Neural progenitor cell (in vitro differentiated cells): ENCODE data around the gene PRKAR2A. TPM values are rescaled to one million over a fixed set of nuclear protein-coding genes. Genes with fewer than 3 reads are reported as not detected.
A peak's percentile ranks its signal among the peaks of the same experiment; 100 is the strongest.
"Not testable (repeated sequence)": the region's sequence is repeated elsewhere in the genome, so short reads cannot be mapped to it uniquely, and the experiment has no call there.

ENCODE experiments used
- DNase-seq: peaks from one replicate; pipeline ENCODE4 v3.0.0-alpha.2; 2016; ENCODE audit warnings: low spot score
- H2AFZ ChIP-seq: fragments of 200-600 bp; sonication (generic); replicated peaks from 2 replicates; pipeline ENCODE4 v1.6.1; 2016; ENCODE audit warnings: antibody characterized with exemption
- H3F3A ChIP-seq: fragments of 200-600 bp; sonication (generic); 2 replicates; pipeline ENCODE4 v1.6.1; 2016; ENCODE audit warnings: antibody characterized with exemption, low read depth
- H3K27ac ChIP-seq: fragments of 200-600 bp; sonication (generic); 2 replicates; pipeline ENCODE4 v1.5.1; 2016; ENCODE audit warnings: mild to moderate bottlenecking
- H3K27me3 ChIP-seq: fragments of 200-600 bp; sonication (generic); 2 replicates; pipeline ENCODE4 v1.6.1; 2016; ENCODE audit warnings: mild to moderate bottlenecking, moderate library complexity
- H3K36me3 ChIP-seq: fragments of 200-600 bp; sonication (generic); 2 replicates; pipeline ENCODE4 v1.5.1; 2016
- H3K4me1 ChIP-seq: fragments of 200-600 bp; sonication (generic); 2 replicates; pipeline ENCODE4 v1.6.1; 2016; ENCODE audit warnings: mixed run types
- H3K4me2 ChIP-seq: fragments of 200-600 bp; sonication (generic); 2 replicates; pipeline ENCODE4 v1.6.1; 2016
- H3K4me3 ChIP-seq: fragments of 200-600 bp; sonication (generic); 2 replicates; pipeline ENCODE4 v1.5.1; 2016
- H3K79me2 ChIP-seq: fragments of 200-600 bp; sonication (generic); 2 replicates; pipeline ENCODE4 v1.6.1; 2016; ENCODE audit warnings: low read depth
- H3K9ac ChIP-seq: fragments of 200-600 bp; sonication (generic); 2 replicates; pipeline ENCODE4 v1.6.1; 2016
- H3K9me3 ChIP-seq: fragments of 200-600 bp; sonication (generic); 2 replicates; pipeline ENCODE4 v1.5.1; 2016; ENCODE audit warnings: low read depth
- H4K20me1 ChIP-seq: fragments of 200-600 bp; sonication (generic); 2 replicates; pipeline ENCODE4 v1.6.1; 2016; ENCODE audit warnings: low read depth
- H3K27ac Mint-ChIP-seq: 3 replicates; pipeline ENCODE4 v1.8.0; 2021; ENCODE audit warnings: mixed read lengths
- H3K27me3 Mint-ChIP-seq: 2 replicates; pipeline ENCODE4 v1.8.0; 2022; ENCODE audit warnings: low read depth, mild to moderate bottlenecking, inconsistent platforms, moderate library complexity, mixed read lengths; ENCODE audit not compliant: insufficient read depth
- H3K36me3 Mint-ChIP-seq: 3 replicates; pipeline ENCODE4 v1.8.0; 2021; ENCODE audit warnings: mixed read lengths
- H3K4me1 Mint-ChIP-seq: 3 replicates; pipeline ENCODE4 v1.8.0; 2021; ENCODE audit warnings: mixed read lengths
- H3K4me3 Mint-ChIP-seq: 3 replicates; pipeline ENCODE4 v1.8.0; 2021; ENCODE audit warnings: mild to moderate bottlenecking, moderate library complexity, mixed read lengths
- H3K9me3 Mint-ChIP-seq: 3 replicates; pipeline ENCODE4 v1.8.0; 2020; ENCODE audit warnings: mixed read lengths
- CTCF ChIP-seq: fragments of 200-600 bp; sonication (generic); IDR thresholded peaks from 2 replicates; pipeline ENCODE4 v1.5.1; 2017; ENCODE audit warnings: antibody characterized with exemption, mild to moderate bottlenecking
- EZH2 ChIP-seq: fragments of 200-600 bp; sonication (generic); IDR thresholded peaks from 2 replicates; pipeline ENCODE4 v1.6.1; 2017; ENCODE audit warnings: antibody characterized with exemption, mild to moderate bottlenecking, moderate library complexity
- EZH2phosphoT487 ChIP-seq: fragments of 200-600 bp; sonication (generic); IDR thresholded peaks from 2 replicates; pipeline ENCODE4 v1.6.1; 2017; ENCODE audit warnings: antibody characterized with exemption
- total RNA-seq: library from RNA; depleted of rRNA; stranded (reverse); fragments of >200 nt; gene quantifications from 2 replicates; pipeline ENCODE4 v1.2.3, GENCODE V29; 2015; ENCODE audit warnings: low replicate concordance

Gene PRKAR2A
- total RNA-seq, 1 donor from 2014 or later = 25.0 TPM

GRCh38 chr3:48738926-48739616 lies 108.6 kb downstream of the PRKAR2A start:
- no peak for TF ChIP-seq CTCF
- TF ChIP-seq EZH2 = no peak
- TF ChIP-seq EZH2phosphoT487 = no peak
- no peak overlapping the region for H3K27ac Mint-ChIP-seq

GRCh38 chr3:48738144-48738536 lies 109.5 kb downstream of the PRKAR2A start:
- Histone ChIP-seq H3K27me3 (no peaks in the 10 kb centered on the region), H3K4me2 (no peak overlapping the region), H3K79me2 (no peaks in the 10 kb centered on the region), H3K4me3 (no peak overlapping the region), H3K36me3 (no peaks in the 10 kb centered on the region), H3F3A (no peaks in the 10 kb centered on the region), H3K9ac (no peak overlapping the region), H3K4me1 (peaks cover 3% of the 10 kb centered on the region), H3K9me3 (no peaks in the 10 kb centered on the region), H2AFZ (no peak overlapping the region), H3K27ac (no peak overlapping the region), H4K20me1 (no peaks in the 10 kb centered on the region)
- Mint-ChIP-seq H3K27me3 (peaks cover 7% of the 10 kb centered on the region), H3K9me3 (peaks cover 5% of the 10 kb centered on the region), H3K4me3 (no peak overlapping the region), H3K4me1 (peaks cover 14% of the 10 kb centered on the region), H3K27ac (no peak overlapping the region), H3K36me3 (peaks cover 2% of the 10 kb centered on the region)
- DNase-seq = no peak
- TF ChIP-seq EZH2phosphoT487 = no peak
- TF ChIP-seq EZH2 = no peak
- TF ChIP-seq CTCF = no peak

More at GRCh38 chr3:48738926-48739616, 108.6 kb downstream of the PRKAR2A start:
- H3K9ac ChIP-seq = no peak overlapping the region
- H3K9me3 ChIP-seq = no peaks in the 10 kb centered on the region
- no peak for DNase-seq
- no peaks in the 10 kb centered on the region for H4K20me1 ChIP-seq
- peaks cover 7% of the 10 kb centered on the region for H3K27me3 Mint-ChIP-seq
- H3K27me3 ChIP-seq = no peaks in the 10 kb centered on the region
- H3K4me3 Mint-ChIP-seq = no peak overlapping the region
- H2AFZ ChIP-seq = no peak overlapping the region
- peaks cover 3% of the 10 kb centered on the region for H3K9me3 Mint-ChIP-seq
- no peak overlapping the region for H3K4me3 ChIP-seq
- H3K4me1 Mint-ChIP-seq = peaks cover 14% of the 10 kb centered on the region
- no peaks in the 10 kb centered on the region for H3K36me3 ChIP-seq
- no peaks in the 10 kb centered on the region for H3F3A ChIP-seq
- no peaks in the 10 kb centered on the region for H3K79me2 ChIP-seq
- H3K4me2 ChIP-seq = no peak overlapping the region
- peaks cover 3% of the 10 kb centered on the region for H3K4me1 ChIP-seq
- no peak overlapping the region for H3K27ac ChIP-seq
- peaks cover 2% of the 10 kb centered on the region for H3K36me3 Mint-ChIP-seq

DNA sequence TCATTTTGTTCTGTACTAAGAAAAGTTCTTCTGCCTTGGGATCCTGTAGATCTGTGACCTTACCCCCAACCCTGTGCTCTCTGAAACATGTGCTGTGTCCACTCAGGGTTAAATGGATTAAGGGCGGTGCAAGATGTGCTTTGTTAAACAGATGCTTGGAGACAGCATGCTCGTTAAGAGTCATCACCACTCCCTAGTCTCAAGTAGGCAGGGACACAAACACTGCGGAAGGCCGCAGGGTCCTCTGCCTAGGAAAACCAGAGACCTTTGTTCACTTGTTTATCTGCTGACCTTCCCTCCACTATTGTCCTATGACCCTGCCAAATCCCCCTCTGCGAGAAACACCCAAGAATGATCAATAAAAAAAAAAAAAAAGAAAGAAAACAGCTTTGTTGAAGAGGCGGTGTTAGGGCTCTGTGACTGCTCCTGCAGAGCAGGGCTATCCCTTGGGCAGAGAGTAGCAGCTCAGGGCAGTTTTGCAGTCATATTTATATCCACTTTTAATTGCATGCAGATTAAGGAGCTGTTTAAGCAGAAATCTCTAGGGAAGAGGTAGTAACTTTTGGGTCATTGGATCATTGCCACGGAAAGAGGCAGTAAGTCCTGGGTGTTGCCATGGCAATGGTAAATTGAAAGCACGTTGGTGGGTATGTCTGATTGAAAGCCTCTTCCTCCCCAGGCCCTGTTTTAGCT lies 112.5 kb downstream of the PRKAR2A start:
- H3K9ac ChIP-seq, H3K27me3 ChIP-seq, H3K4me3 ChIP-seq, H3K79me2 ChIP-seq, DNase-seq, H3K27ac ChIP-seq, H3K4me1 ChIP-seq, H3F3A ChIP-seq, H4K20me1 ChIP-seq, H3K9me3 ChIP-seq, H2AFZ ChIP-seq, H3K36me3 Mint-ChIP-seq, H3K27me3 Mint-ChIP-seq, H3K36me3 ChIP-seq, H3K4me2 ChIP-seq: not testable (repeated sequence)
- H3K27ac Mint-ChIP-seq = peak overlapping the region; percentile 90
- H3K9me3 Mint-ChIP-seq = peaks cover 10% of the 10 kb centered on the region
- H3K4me1 Mint-ChIP-seq = peaks cover 14% of the 10 kb centered on the region
- peak overlapping the region; percentile 76 for H3K4me3 Mint-ChIP-seq

DNA sequence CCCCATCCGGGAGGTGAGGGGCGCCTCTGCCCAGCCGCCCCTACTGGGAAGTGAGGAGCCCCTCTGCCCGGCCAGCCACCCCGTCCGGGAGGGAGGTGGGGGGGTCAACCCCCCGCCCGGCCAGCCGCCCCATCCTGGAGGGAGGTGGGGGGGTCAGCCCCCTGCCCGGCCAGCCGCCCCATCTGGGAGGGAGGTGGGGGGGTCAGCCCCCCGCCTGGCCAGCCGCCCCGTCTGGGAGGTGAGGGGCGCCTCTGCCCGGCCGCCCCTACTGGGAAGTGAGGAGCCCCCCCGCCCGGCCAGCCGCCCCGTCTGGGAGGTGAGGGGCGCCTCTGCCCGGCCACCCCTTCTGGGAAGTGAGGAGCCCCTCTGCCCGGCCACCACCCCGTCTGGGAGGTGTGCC lies 113.1 kb downstream of the PRKAR2A start:
- not testable (repeated sequence) for H3K79me2 ChIP-seq, H3K36me3 Mint-ChIP-seq, H3K36me3 ChIP-seq, H3K9ac ChIP-seq, H3K9me3 ChIP-seq, H3K27ac ChIP-seq, H3F3A ChIP-seq, H3K4me3 Mint-ChIP-seq, H3K4me2 ChIP-seq, H3K4me3 ChIP-seq, H4K20me1 ChIP-seq, DNase-seq, H3K27me3 Mint-ChIP-seq, H3K27me3 ChIP-seq, H3K27ac Mint-ChIP-seq, H2AFZ ChIP-seq, H3K4me1 ChIP-seq
- Mint-ChIP-seq H3K9me3 (peaks cover 10% of the 10 kb centered on the region), H3K4me1 (peaks cover 14% of the 10 kb centered on the region)

- not testable (repeated sequence) for H3K27ac Mint-ChIP-seq, H3K27me3 Mint-ChIP-seq, H3K4me1 ChIP-seq, DNase-seq, H3K27me3 ChIP-seq, H3K36me3 Mint-ChIP-seq, H3K79me2 ChIP-seq, H4K20me1 ChIP-seq, H3K4me3 ChIP-seq, H3K4me2 ChIP-seq, H3K9ac ChIP-seq, H3K27ac ChIP-seq, H3K36me3 ChIP-seq, H2AFZ ChIP-seq, H3K9me3 ChIP-seq, H3F3A ChIP-seq, H3K4me3 Mint-ChIP-seq
- Mint-ChIP-seq H3K4me1 (peaks cover 14% of the 10 kb centered on the region), H3K9me3 (peaks cover 10% of the 10 kb centered on the region)
Measured at GRCh38 chr3:48733752-48734518, 113.7 kb downstream of the PRKAR2A start.
